H1 (cell line): ENCODE data around the gene C21orf58. TPM values are rescaled to one million over a fixed set of nuclear protein-coding genes. Genes with fewer than 3 reads are reported as not detected.

Experiments used
- GABPA ChIP-seq: IDR thresholded peaks from 2 replicates; pipeline ENCODE4 v1.6.1; 2011; ENCODE audit warnings: mild to moderate bottlenecking, low read length, moderate library complexity, borderline replicate concordance; ENCODE audit not compliant: insufficient read depth
- SUZ12 ChIP-seq: fragments of 200-600 bp; sonication (generic); IDR thresholded peaks from 2 replicates; pipeline ENCODE4 v1.6.1; 2012; ENCODE audit warnings: mild to moderate bottlenecking, inconsistent platforms, low read length, moderate library complexity, mixed read lengths
- TBP ChIP-seq: IDR thresholded peaks from 2 replicates; pipeline ENCODE4 v1.6.1; 2011; ENCODE audit warnings: low read depth, low read length, improper control_type of control experiment
- polyA plus RNA-seq, 7 experiments: library from polyadenylated mRNA; depleted of rRNA in 3 of 7; stranded (reverse) in 5 of 7; unstranded in 2 of 7; fragments of >200 nt in 5 of 7; fragments of 200-250 nt in 2 of 7; gene quantifications; 1 replicate in 5 of 7; 2 replicates in 1 of 7; 4 replicates in 1 of 7; pipeline versions ENCODE4 v1.2.1 to v1.2.3, GENCODE V29; 2011 to 2013; ENCODE audit warnings: missing spikeins in 2 of 7, mixed read lengths in 2 of 7
- total RNA-seq: library from RNA; stranded (reverse); fragmentation: NEBNext Ultra II Directional; extraction: Animal tissue kit (Norgen Biotek cat#: 25700); gene quantifications from 2 replicates; pipeline ENCODE4 v1.2.1, GENCODE V29; 2021

Gene C21orf58
- total and polyA plus RNA-seq, 2 of the 8 experiments (the other 6 are each of a cell fraction or from before 2014, with no cell fraction given) = 13.8 to 26.1 TPM

GRCh38 chr21:46357335-46357604 is 33.6 kb upstream of the C21orf58 start (continued):
- TF ChIP-seq SUZ12 = no peak
- TF ChIP-seq GABPA = no peak
- no peak for TF ChIP-seq TBP
- TF ChIP-seq, all 59 proteins: peak for 0
